Large intestine (tissue), 3 donors: Measurements from ENCODE around the gene PRDX3. TPM values are rescaled to one million over a fixed set of nuclear protein-coding genes. Genes with fewer than 3 reads are reported as not detected.

Source experiments
- DNase-seq, 2 donors: peaks; one replicate each; pipeline versions ENCODE4 v3.0.0 to v3.0.0-alpha.2; 2013
- H3K27ac ChIP-seq: one replicate; pipeline ENCODE4 v1.5.1; 2013; ENCODE audit warnings: low read length
- H3K27me3 ChIP-seq: 2 replicates; pipeline ENCODE4 v1.6.1; 2013; ENCODE audit warnings: low read length; ENCODE audit not compliant: control insufficient read depth, insufficient read depth
- H3K36me3 ChIP-seq: 2 replicates; pipeline ENCODE4 v1.6.1; 2013; ENCODE audit warnings: low read length; ENCODE audit not compliant: control insufficient read depth, insufficient read depth
- H3K4me1 ChIP-seq: one replicate; pipeline ENCODE4 v1.6.1; 2013; ENCODE audit warnings: low read length; ENCODE audit not compliant: control insufficient read depth, insufficient read depth
- H3K4me3 ChIP-seq: one replicate; pipeline ENCODE4 v1.5.1; 2013; ENCODE audit warnings: low read length
- H3K9me3 ChIP-seq: one replicate; pipeline ENCODE4 v1.6.1; 2013; ENCODE audit warnings: mild to moderate bottlenecking, low read depth, low read length, moderate library complexity; ENCODE audit not compliant: control insufficient read depth
- WGBS: methylation state at CpG from one replicate; pipeline ENCODE4 v1.1.5; 2013; ENCODE audit warnings: low lambda C conversion rate; ENCODE audit not compliant: insufficient coverage; 5-methylcytosine and 5-hydroxymethylcytosine counted together
- polyA plus RNA-seq: library from polyadenylated mRNA; unstranded; fragments of 120-200 nt; gene quantifications from one replicate; pipeline ENCODE4 v1.2.1, GENCODE V29; 2013

Gene PRDX3
- polyA plus RNA-seq, 1 donor = 194 TPM

- Histone ChIP-seq H3K27me3 (no peaks in the 10 kb centered on the region), H3K27ac (peak within 1 kb of the TSS; percentile 64), H3K4me1 (peaks cover 25% of the 10 kb centered on the region), H3K9me3 (no peaks in the 10 kb centered on the region), H3K36me3 (no peaks in the 10 kb centered on the region), H3K4me3 (peak within 1 kb of the TSS; percentile 54)
- no CpG with 5 or more reads among the region's 34 CpGs for WGBS
- peak; percentile 98 to 99 for DNase-seq
These were observed 28.7 kb upstream of the PRDX3 start, which contains the start of gene GRK5 for GRCh38 chr10:119207366-119207666. Gene GRK5 (plus strand): TSS chr10:119207571. CDS start chr10:119207918, 347 bp downstream.

GRCh38 chr10:119206603-119207365 is 28.2 kb upstream of the PRDX3 start:
- Histone ChIP-seq H3K36me3 (no peaks in the 10 kb centered on the region), H3K27ac (peak overlapping the region; percentile 64), H3K27me3 (no peaks in the 10 kb centered on the region), H3K4me3 (peak overlapping the region; percentile 30), H3K9me3 (no peaks in the 10 kb centered on the region), H3K4me1 (peaks cover 23% of the 10 kb centered on the region)
- peak; percentile 65 to 85 for DNase-seq
- no CpG with 5 or more reads among the region's 97 CpGs for WGBS

DNA sequence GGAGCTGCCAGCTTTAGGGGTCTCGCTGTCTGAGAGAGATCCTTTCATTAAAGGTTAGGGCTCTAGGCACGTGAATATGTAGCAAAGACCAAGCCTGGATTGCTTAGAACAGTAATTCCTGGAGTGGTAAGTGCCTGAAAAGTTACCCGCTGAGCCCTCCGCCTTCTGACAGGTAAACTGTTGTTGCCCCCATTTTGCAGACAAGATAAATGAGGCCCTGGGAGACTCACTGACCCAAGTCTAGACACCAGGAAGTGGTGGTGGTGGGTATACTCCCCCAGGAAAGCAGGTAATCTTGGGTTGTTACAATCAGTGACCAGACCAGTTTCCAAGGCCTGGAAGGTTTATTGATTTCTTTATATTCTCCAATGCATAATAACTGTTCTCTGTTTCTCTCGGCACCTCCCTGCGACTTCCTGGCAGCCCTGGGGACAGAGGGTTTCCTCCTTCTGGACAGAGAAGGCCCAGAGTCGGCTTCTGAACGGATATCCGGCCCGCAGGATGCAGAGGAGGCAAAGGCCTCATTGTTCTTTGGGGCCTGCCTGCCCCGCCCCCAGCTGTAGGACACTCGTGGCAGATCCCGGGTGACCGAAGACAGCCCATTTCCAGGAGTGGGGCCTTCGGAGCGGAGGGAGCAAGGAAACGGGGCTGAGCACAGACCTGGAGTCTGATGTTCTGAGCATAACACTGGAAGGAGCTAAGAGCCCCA is 27.4 kb upstream of the PRDX3 start:
- WGBS = no CpG with 5 or more reads among the region's 17 CpGs
- Histone ChIP-seq H3K9me3 (no peaks in the 10 kb centered on the region), H3K36me3 (no peaks in the 10 kb centered on the region), H3K4me1 (peaks cover 17% of the 10 kb centered on the region), H3K4me3 (peak overlapping the region; percentile 30), H3K27me3 (no peaks in the 10 kb centered on the region), H3K27ac (peak overlapping the region; percentile 64)
- peak in 1 of 2 donors; percentile 43 for DNase-seq

- no peak overlapping the region for H3K27ac ChIP-seq
- H3K36me3 ChIP-seq = no peaks in the 10 kb centered on the region
- H3K27me3 ChIP-seq = peaks cover 4% of the 10 kb centered on the region
- WGBS = 40% methylated on average over 1 of the region's 4 CpGs
- DNase-seq = no peak
- no peak overlapping the region for H3K4me3 ChIP-seq
- H3K9me3 ChIP-seq = no peaks in the 10 kb centered on the region
- H3K4me1 ChIP-seq = peaks cover 9% of the 10 kb centered on the region
These were observed 24.4 kb upstream of the PRDX3 start for GRCh38 chr10:119203006-119203405.

DNA sequence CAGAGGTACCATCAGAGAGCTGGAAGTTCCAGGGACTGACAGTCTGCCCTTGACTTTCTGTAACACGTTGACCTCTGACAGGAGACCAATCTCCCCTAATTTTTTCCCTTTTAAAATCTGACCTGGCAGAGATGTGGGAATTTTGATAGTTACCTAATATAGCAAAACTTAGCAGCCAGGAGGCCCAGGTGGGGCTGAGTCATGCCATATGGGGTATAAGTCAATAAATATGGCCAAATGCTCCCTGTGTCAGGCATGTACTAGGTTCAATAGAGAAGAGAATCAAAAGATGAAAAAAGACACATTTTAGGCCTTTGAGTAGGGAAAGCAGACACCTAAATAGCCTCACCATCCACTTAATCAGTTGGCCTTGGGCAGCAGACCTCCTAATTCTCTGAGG is 22.6 kb upstream of the PRDX3 start:
- Histone ChIP-seq H3K9me3 (no peaks in the 10 kb centered on the region), H3K4me1 (peaks cover 7% of the 10 kb centered on the region), H3K4me3 (no peak overlapping the region), H3K27ac (no peak overlapping the region), H3K36me3 (no peaks in the 10 kb centered on the region), H3K27me3 (peaks cover 4% of the 10 kb centered on the region)
- no CpG with 5 or more reads among the region's 1 CpG for WGBS
- no peak for DNase-seq

DNA sequence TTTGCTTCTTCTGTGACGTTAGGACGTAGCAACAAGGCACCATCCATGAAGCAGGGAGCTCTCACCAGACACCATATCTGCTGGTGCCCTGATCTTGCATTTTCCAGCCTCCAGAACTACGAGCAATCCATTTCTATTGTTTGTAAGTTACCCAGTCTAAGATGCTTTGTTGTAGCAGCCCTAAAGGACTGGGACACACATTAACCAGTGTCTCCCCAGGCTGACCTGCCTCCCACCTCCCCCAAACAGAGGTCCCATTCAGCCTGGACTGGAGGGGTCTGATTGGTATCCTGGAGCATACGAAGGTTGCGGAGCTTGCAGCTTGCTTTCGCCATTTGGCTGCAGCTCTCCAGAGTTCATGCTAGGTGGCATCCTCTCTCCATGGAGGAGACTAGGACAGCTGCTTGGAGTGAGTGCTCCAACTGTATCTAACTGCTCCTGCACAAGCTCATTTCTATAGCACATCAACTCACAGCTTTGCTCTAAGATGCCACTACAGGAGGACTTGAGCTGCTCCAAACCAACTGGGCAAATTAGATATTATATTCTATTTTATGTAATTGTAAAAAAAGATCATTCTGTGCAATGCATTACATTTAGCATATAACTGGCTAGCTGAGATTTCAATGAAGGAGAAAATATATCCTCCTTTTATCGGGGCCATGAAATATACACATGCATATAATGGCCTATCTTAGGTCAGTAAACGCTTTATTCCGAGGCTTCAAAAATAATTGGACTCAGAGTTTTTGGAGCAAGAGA is 20.8 kb upstream of the PRDX3 start:
- DNase-seq = peak; percentile 61 to 69
- Histone ChIP-seq H3K4me3 (no peak overlapping the region), H3K36me3 (no peaks in the 10 kb centered on the region), H3K27ac (no peak overlapping the region), H3K27me3 (peaks cover 4% of the 10 kb centered on the region), H3K9me3 (no peaks in the 10 kb centered on the region), H3K4me1 (peaks cover 2% of the 10 kb centered on the region)
- WGBS = no CpG with 5 or more reads among the region's 9 CpGs

DNA sequence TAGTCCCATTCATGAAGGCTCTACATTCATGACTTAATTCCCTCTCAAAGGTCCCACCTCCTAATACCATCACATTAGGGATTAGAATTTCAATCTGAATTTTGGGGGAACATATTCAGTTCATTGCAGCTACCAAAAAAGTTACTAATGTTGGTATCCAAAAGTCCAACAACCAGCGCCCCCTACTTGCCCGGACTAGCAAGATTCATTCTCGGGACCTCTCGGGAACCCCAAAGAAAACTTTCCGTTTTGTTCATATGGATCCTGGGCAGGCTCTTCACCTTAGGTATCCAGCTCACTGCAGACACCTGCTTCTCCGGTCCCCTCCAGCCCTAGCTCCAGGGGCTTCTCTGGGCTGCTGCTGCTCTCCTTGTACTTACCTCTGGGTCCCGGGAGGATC is 19.8 kb upstream of the PRDX3 start:
- no peaks in the 10 kb centered on the region for H3K36me3 ChIP-seq
- no peak overlapping the region for H3K4me3 ChIP-seq
- no peaks in the 10 kb centered on the region for H3K9me3 ChIP-seq
- H3K4me1 ChIP-seq = peaks cover 2% of the 10 kb centered on the region
- no peak for DNase-seq
- no peak overlapping the region for H3K27ac ChIP-seq
- WGBS = no CpG with 5 or more reads among the region's 7 CpGs
- H3K27me3 ChIP-seq = peaks cover 4% of the 10 kb centered on the region

DNA sequence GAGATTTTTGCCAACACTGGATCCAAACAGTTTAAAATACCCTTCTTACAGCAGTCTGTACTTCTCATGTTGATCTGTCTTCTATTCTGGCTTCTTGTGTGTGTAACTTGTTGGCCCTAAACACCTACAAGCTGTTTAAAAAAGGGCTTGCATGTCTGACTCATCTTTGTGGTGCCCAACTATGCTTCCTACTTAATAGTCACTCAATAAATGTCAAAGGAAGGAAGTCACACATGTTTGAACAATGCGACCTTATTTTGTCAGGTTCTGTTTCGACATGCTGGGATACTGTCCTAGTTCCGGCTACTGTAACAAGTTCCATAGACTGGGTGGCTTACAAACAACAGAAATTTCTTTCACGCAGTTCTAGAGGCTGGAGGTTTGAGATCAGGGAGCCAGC is 19.3 kb upstream of the PRDX3 start:
- no peaks in the 10 kb centered on the region for H3K36me3 ChIP-seq
- no CpG with 5 or more reads among the region's 4 CpGs for WGBS

GRCh38 chr10:119191881-119192280 is 13.3 kb upstream of the PRDX3 start:
- no peak for DNase-seq
- WGBS = no CpG with 5 or more reads among the region's 4 CpGs
- Histone ChIP-seq H3K27ac (no peak overlapping the region), H3K9me3 (no peaks in the 10 kb centered on the region), H3K36me3 (no peaks in the 10 kb centered on the region), H3K4me1 (no peaks in the 10 kb centered on the region), H3K27me3 (no peaks in the 10 kb centered on the region), H3K4me3 (no peak overlapping the region)

More for the DNA sequence above, 19.3 kb upstream of the PRDX3 start:
- Histone ChIP-seq H3K9me3 (no peaks in the 10 kb centered on the region), H3K27ac (no peak overlapping the region), H3K4me3 (no peak overlapping the region), H3K27me3 (peaks cover 4% of the 10 kb centered on the region), H3K4me1 (peaks cover 2% of the 10 kb centered on the region)
- DNase-seq = no peak

GRCh38 chr10:119190954-119191785 is 12.6 kb upstream of the PRDX3 start:
- no peaks in the 10 kb centered on the region for H3K27me3 ChIP-seq
- no peak overlapping the region for H3K27ac ChIP-seq
- H3K4me1 ChIP-seq = no peaks in the 10 kb centered on the region
- no peak overlapping the region for H3K4me3 ChIP-seq
- no peak for DNase-seq
- H3K9me3 ChIP-seq = no peaks in the 10 kb centered on the region
- H3K36me3 ChIP-seq = no peaks in the 10 kb centered on the region
- WGBS = 60% methylated on average over 3 of the region's 5 CpGs
